Fibroblast of lung (primary cell): ENCODE results near the gene PRELP.

Experiments
- CTCF ChIP-seq, 2 donors: IDR thresholded peaks in 1 of 2; conservative IDR thresholded peaks in 1 of 2; 1 replicate in 1 of 2; 2 replicates in 1 of 2; pipeline ENCODE4 v1.5.1; 2011 to 2012; ENCODE audit warnings: low read length in 2 of 2, control low read depth in 1 of 2, inconsistent platforms in 1 of 2, low read depth in 1 of 2, mild to moderate bottlenecking in 1 of 2
- EZH2 ChIP-seq: IDR thresholded peaks from 2 replicates; pipeline ENCODE4 v1.5.1; 2012; ENCODE audit warnings: low read length, control low read depth, mild to moderate bottlenecking; ENCODE audit errors: missing control alignments

- no peak for TF ChIP-seq CTCF (conservative IDR thresholded peaks at IDR 0.05 in 1 of 2, IDR thresholded peaks at IDR 0.05 in 1 of 2; ENCODE audit: low read depth in 1 of 2, low read length in 2 of 2)
- TF ChIP-seq EZH2, result no peak
Measured at GRCh38 chr1:203447151-203447550, 28.5 kb upstream of the PRELP start.
